Endothelial cell of umbilical vein (primary cell): ENCODE measurements around the gene JAKMIP1.

Experiments used
- EZH2 ChIP-seq: IDR thresholded peaks from 2 replicates; pipeline ENCODE4 v1.6.1; 2012; ENCODE audit warnings: borderline replicate concordance, low read depth, mild to moderate bottlenecking, moderate library complexity, low read length, inconsistent platforms; ENCODE audit not compliant: severe bottlenecking
- FOS ChIP-seq: IDR thresholded peaks from 2 replicates; pipeline ENCODE4 v1.6.1; 2011; ENCODE audit warnings: mild to moderate bottlenecking, low read length, moderate library complexity, borderline replicate concordance; ENCODE audit not compliant: insufficient read depth
- POLR2A ChIP-seq: IDR thresholded peaks from 2 replicates; pipeline ENCODE4 v1.6.1; 2012; ENCODE audit warnings: low read depth, mild to moderate bottlenecking, control low read depth, low read length
- POLR2AphosphoS5 ChIP-seq: IDR thresholded peaks from 2 replicates; pipeline ENCODE4 v1.6.1; 2012; ENCODE audit warnings: low read depth, mild to moderate bottlenecking, control low read depth, low read length, moderate library complexity; ENCODE audit not compliant: insufficient read depth
- TF ChIP-seq, protein P1 (sequence below), 2 donors: IDR thresholded peaks; 1 replicate in 1 of 2; 2 replicates in 1 of 2; pipeline ENCODE4 v1.5.1; 2011; ENCODE audit warnings: low read length in 2 of 2, mild to moderate bottlenecking in 2 of 2, moderate library complexity in 2 of 2, control low read depth in 1 of 2, inconsistent platforms in 1 of 2, low read depth in 1 of 2; ENCODE audit not compliant: insufficient read depth in 1 of 2; ENCODE audit errors: extremely low read depth in 1 of 2

DNA sequence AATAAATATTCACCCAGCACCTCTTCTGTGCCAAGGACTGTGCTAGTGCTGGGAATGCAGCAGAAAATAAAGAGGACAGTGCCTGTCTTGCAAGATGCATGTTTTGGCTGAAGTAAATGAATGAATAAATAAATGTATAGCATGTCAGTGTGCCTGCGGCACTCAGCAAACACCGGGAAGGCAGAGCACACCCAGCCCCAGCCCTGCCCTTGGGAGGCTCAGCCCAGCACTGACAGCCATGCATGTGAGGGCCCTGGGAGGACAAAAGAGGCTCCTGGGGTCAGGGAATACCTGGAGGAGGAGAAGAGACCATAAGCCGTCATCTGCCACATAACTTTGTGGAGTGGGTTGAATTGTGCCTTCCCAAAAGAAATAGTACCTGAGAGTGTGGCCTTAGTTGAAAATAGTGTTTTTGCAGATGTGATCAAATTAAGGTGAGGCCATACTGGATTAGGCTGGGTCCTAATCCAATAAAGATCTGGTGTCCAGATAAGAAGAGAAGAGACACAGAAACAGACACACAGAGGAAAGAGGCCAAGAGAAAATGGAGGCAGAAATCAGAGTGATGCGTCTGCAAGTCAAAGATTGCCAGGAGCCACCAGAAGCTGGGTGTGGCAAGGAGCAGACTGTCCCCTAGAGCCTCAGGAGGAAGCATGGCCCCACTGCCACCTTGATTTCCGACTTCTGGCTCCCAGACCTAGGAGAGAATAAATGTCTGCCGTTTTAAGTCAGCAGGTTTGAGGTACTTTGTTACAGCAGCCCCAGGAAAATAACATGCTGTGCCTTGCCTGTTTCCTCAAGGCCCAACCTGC is 198.5 kb downstream of the JAKMIP1 start:
- no peak for TF ChIP-seq EZH2
- TF ChIP-seq, protein P1, sequence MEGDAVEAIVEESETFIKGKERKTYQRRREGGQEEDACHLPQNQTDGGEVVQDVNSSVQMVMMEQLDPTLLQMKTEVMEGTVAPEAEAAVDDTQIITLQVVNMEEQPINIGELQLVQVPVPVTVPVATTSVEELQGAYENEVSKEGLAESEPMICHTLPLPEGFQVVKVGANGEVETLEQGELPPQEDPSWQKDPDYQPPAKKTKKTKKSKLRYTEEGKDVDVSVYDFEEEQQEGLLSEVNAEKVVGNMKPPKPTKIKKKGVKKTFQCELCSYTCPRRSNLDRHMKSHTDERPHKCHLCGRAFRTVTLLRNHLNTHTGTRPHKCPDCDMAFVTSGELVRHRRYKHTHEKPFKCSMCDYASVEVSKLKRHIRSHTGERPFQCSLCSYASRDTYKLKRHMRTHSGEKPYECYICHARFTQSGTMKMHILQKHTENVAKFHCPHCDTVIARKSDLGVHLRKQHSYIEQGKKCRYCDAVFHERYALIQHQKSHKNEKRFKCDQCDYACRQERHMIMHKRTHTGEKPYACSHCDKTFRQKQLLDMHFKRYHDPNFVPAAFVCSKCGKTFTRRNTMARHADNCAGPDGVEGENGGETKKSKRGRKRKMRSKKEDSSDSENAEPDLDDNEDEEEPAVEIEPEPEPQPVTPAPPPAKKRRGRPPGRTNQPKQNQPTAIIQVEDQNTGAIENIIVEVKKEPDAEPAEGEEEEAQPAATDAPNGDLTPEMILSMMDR (IDR thresholded peaks at IDR 0.05; ENCODE audit: extremely low read depth in 1 of 2, insufficient read depth in 1 of 2, low read depth in 1 of 2, low read length in 2 of 2): no peak
- no peak for TF ChIP-seq POLR2AphosphoS5
- no peak for TF ChIP-seq POLR2A
- TF ChIP-seq FOS: no peak
